Testis (tissue), 2 donors: ENCODE measurements around the gene RHO.

ENCODE experiments used
- POLR2A ChIP-seq: fragments of 450-650 bp; IDR thresholded peaks from one replicate; pipeline ENCODE4 v1.6.1; 2017; ENCODE audit warnings: antibody characterized with exemption, mild to moderate bottlenecking, moderate library complexity
- TF ChIP-seq, protein P1 (sequence below), 3 experiments: fragments of 450-650 bp in 2 of 3; fragments of 200-600 bp in 1 of 3; sonication (generic) in 1 of 3; IDR thresholded peaks; one replicate each; pipeline ENCODE4 v1.5.1; 2016 to 2019; ENCODE audit warnings: antibody characterized with exemption in 3 of 3, mild to moderate bottlenecking in 2 of 3, moderate library complexity in 1 of 3

- TF ChIP-seq, protein P1, sequence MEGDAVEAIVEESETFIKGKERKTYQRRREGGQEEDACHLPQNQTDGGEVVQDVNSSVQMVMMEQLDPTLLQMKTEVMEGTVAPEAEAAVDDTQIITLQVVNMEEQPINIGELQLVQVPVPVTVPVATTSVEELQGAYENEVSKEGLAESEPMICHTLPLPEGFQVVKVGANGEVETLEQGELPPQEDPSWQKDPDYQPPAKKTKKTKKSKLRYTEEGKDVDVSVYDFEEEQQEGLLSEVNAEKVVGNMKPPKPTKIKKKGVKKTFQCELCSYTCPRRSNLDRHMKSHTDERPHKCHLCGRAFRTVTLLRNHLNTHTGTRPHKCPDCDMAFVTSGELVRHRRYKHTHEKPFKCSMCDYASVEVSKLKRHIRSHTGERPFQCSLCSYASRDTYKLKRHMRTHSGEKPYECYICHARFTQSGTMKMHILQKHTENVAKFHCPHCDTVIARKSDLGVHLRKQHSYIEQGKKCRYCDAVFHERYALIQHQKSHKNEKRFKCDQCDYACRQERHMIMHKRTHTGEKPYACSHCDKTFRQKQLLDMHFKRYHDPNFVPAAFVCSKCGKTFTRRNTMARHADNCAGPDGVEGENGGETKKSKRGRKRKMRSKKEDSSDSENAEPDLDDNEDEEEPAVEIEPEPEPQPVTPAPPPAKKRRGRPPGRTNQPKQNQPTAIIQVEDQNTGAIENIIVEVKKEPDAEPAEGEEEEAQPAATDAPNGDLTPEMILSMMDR (IDR thresholded peaks at IDR 0.05): no peak
- TF ChIP-seq POLR2A: no peak
These were observed 43.4 kb downstream of the RHO start for GRCh38 chr3:129571605-129572547.
